HepG2 (cell line): ENCODE measurements around the gene TTC8. TPM values are rescaled to one million over a fixed set of nuclear protein-coding genes. Genes with fewer than 3 reads are reported as not detected.

Experiments
- ATAC-seq: fragments of 200-7000 bp; cut with Tn5 transposase; 3 replicates; pipeline ENCODE4 v1.9.1; 2020; ENCODE audit warnings: mild to moderate bottlenecking, moderate library complexity
- BruUV-seq: library from RNA; stranded (reverse); fragments of 400-500 nt; replicated peaks from 2 replicates; lab custom pipeline; 2021; lab: Mats Ljungman, UMichigan
- CTCF ChIA-PET: fragments of 300-600 bp; formaldehyde crosslinking; extraction: SDS; loops from one replicate; lab custom pipeline; 2021; ENCODE audit warnings: low total read pairs, inconsistent platforms, low intra/inter-chr PET ratio; lab: Yijun Ruan, JAX
- POLR2A ChIA-PET: fragments of 350-600 bp; sonication (Branson Sonifier 250); formaldehyde crosslinking; loops from one replicate; lab custom pipeline; 2020; ENCODE audit warnings: antibody characterized with exemption, inconsistent platforms; lab: Yijun Ruan, JAX
- DNase-seq: peaks from one replicate; pipeline ENCODE4 v3.0.0-alpha.2; 2015; ENCODE audit warnings: low spot score
- FAIRE-seq: peaks from 3 replicates; lab custom pipeline; 2011; peaks lifted over from hg19 to GRCh38; lab: Jason Lieb, UNC
- H2AFZ ChIP-seq: one replicate; pipeline ENCODE4 v1.6.1; 2011; ENCODE audit warnings: low read length, inconsistent platforms
- H3K27ac ChIP-seq: fragments of 300-600 bp; 3 replicates; pipeline ENCODE4 v1.8.0; 2011; ENCODE audit warnings: mixed run types, mild to moderate bottlenecking, mixed read lengths, low read length, inconsistent platforms; ENCODE audit not compliant: insufficient read depth; ENCODE audit errors: extremely low read length
- H3K27me3 ChIP-seq, 2 experiments: fragments of 200-600 bp in 1 of 2; 2 replicates in 1 of 2; 3 replicates in 1 of 2; pipeline versions ENCODE4 v1.6.0 to v1.8.0; 2011; ENCODE audit warnings: low read length in 2 of 2, mild to moderate bottlenecking in 2 of 2, moderate library complexity in 2 of 2, inconsistent platforms in 1 of 2; ENCODE audit not compliant: insufficient read depth in 2 of 2, control insufficient read depth in 1 of 2
- H3K36me3 ChIP-seq, 2 experiments: fragments of 200-600 bp in 1 of 2; replicated peaks in 1 of 2; 2 replicates in 1 of 2; 3 replicates in 1 of 2; pipeline versions ENCODE4 v1.5.1 to v1.8.0; 2011; ENCODE audit warnings: low read length in 2 of 2, inconsistent platforms in 1 of 2; ENCODE audit not compliant: insufficient read depth in 2 of 2, control insufficient read depth in 1 of 2
- H3K4me1 ChIP-seq: 2 replicates; pipeline ENCODE4 v1.5.1; 2012; ENCODE audit warnings: low read length, inconsistent platforms; ENCODE audit not compliant: insufficient read depth
- H3K4me2 ChIP-seq: 2 replicates; pipeline ENCODE4 v1.6.0; 2011; ENCODE audit warnings: low read depth, low read length, inconsistent platforms
- H3K4me3 ChIP-seq, 3 experiments: fragments of 200-600 bp in 1 of 3; sonication (generic), shearing (Covaris generic) in 1 of 3; replicated peaks in 1 of 3; 2 replicates each; pipeline ENCODE4 v1.5.1; 2011 to 2016; ENCODE audit warnings: low read length in 3 of 3, inconsistent platforms in 2 of 3, low read depth in 2 of 3, mild to moderate bottlenecking in 2 of 3, control low read depth in 1 of 3, mixed read lengths in 1 of 3; ENCODE audit not compliant: insufficient read depth in 1 of 3
- H3K79me2 ChIP-seq: one replicate; pipeline ENCODE4 v1.6.1; 2011; ENCODE audit warnings: low read length, inconsistent platforms; ENCODE audit not compliant: insufficient read depth
- H3K9ac ChIP-seq: 2 replicates; pipeline ENCODE4 v1.6.0; 2011; ENCODE audit warnings: mild to moderate bottlenecking, low read depth, low read length, inconsistent platforms; ENCODE audit not compliant: insufficient read depth
- H3K9me3 ChIP-seq: 2 replicates; pipeline ENCODE4 v1.5.1; 2012; ENCODE audit warnings: mild to moderate bottlenecking, low read length
- H4K20me1 ChIP-seq: 2 replicates; pipeline ENCODE4 v1.6.0; 2011; ENCODE audit warnings: inconsistent platforms, mild to moderate bottlenecking, low read length, moderate library complexity; ENCODE audit not compliant: insufficient read depth
- ARNTL ChIP-seq: sonication (generic); formaldehyde crosslinking; IDR thresholded peaks from 2 replicates; pipeline ENCODE4 v1.4.0; 2020; ENCODE audit warnings: mild to moderate bottlenecking, missing genetic modification reagents
- CCAR2 ChIP-seq: fragments of 200-400 bp; formaldehyde crosslinking; optimal IDR thresholded peaks from 2 replicates; pipeline ENCODE3; 2018; ENCODE audit warnings: low read depth, mild to moderate bottlenecking, low read length, moderate library complexity
- IKZF1 ChIP-seq: fragments of 450-650 bp; IDR thresholded peaks from 2 replicates; pipeline ENCODE4 v1.7.1; 2016
- RERE ChIP-seq: IDR thresholded peaks from 2 replicates; pipeline ENCODE4 v1.6.1; 2016; ENCODE audit warnings: low read depth, missing genetic modification reagents, missing compliant biosample characterization
- TFE3 ChIP-seq: IDR thresholded peaks from 2 replicates; pipeline ENCODE4 v1.6.1; 2016
- ZFP82 ChIP-seq: sonication (generic); formaldehyde crosslinking; IDR thresholded peaks from 2 replicates; pipeline ENCODE4 v1.5.1; 2020; ENCODE audit warnings: mild to moderate bottlenecking, missing genetic modification reagents, borderline replicate concordance
- ZNF33A ChIP-seq: sonication (generic); formaldehyde crosslinking; IDR thresholded peaks from 2 replicates; pipeline ENCODE4 v1.5.1; 2020; ENCODE audit warnings: missing genetic modification reagents, mild to moderate bottlenecking, moderate library complexity, borderline replicate concordance
- ZNF703 ChIP-seq: sonication (generic); formaldehyde crosslinking; IDR thresholded peaks from 2 replicates; pipeline ENCODE4 v1.5.1; 2020; ENCODE audit warnings: missing genetic modification reagents, mild to moderate bottlenecking, moderate library complexity, borderline replicate concordance
- ZXDC ChIP-seq: sonication (generic); formaldehyde crosslinking; IDR thresholded peaks from 2 replicates; pipeline ENCODE4 v1.5.0; 2020; ENCODE audit warnings: mild to moderate bottlenecking, missing genetic modification reagents
- ZZZ3 ChIP-seq: sonication (generic); formaldehyde crosslinking; IDR thresholded peaks from 2 replicates; pipeline ENCODE4 v1.4.0; 2020; ENCODE audit warnings: missing genetic modification reagents, mild to moderate bottlenecking, borderline replicate concordance
- WGBS: methylation state at CpG from one replicate; pipeline ENCODE4 v1.1.6; 2017; ENCODE audit warnings: low lambda C conversion rate; 5-methylcytosine and 5-hydroxymethylcytosine counted together
- in situ Hi-C: cut with HindIII; loops from 2 replicates; pipeline ENCODE4 v1.10.0; 2017; ENCODE audit warnings: low pct_unique_long_range_greater_than_20kb; ENCODE audit not compliant: extremely low pct_ligation_motif_present
- intact Hi-C: fragments of 100-400 bp; cut with micrococcal nuclease; formaldehyde crosslinking; loops from one replicate; pipeline ENCODE4 v1.10.0; 2022; ENCODE audit not compliant: unreplicated experiment
- polyA plus RNA-seq, 8 experiments: library from polyadenylated mRNA; depleted of rRNA in 3 of 8; stranded (reverse) in 7 of 8; unstranded in 1 of 8; fragments of >200 nt; fragmentation: Illumina TruSeq in 4 of 8; extraction: Trizol in 4 of 8; gene quantifications; 2 replicates each; pipeline versions ENCODE4 v1.2.1 to v1.2.3, GENCODE V29; 2011 to 2016; ENCODE audit warnings: low read depth in 4 of 8, missing spikeins in 1 of 8, mixed read lengths in 1 of 8; ENCODE audit not compliant: insufficient read depth in 1 of 8
- total RNA-seq, 5 experiments: library from RNA; depleted of rRNA; stranded (reverse); fragments of >200 nt; fragmentation: Illumina TruSeq; extraction: Trizol; gene quantifications; 2 replicates each; pipeline ENCODE4 v1.2.3, GENCODE V29; 2016; ENCODE audit warnings: low read depth in 1 of 5

Gene TTC8
- total and polyA plus RNA-seq, 2 of the 13 experiments (the other 11 are each of a cell fraction or from before 2014, with no cell fraction given) = 13.8 to 15.2 TPM

GRCh38 chr14:88919502-88919901 is 95.1 kb downstream of the TTC8 start:
- intact Hi-C loops = no loop called here
- no peak for FAIRE-seq

More at GRCh38 chr14:88919502-88919901, 95.1 kb downstream of the TTC8 start:
- H3K27ac ChIP-seq = no peak overlapping the region
- ATAC-seq = no peak
- H4K20me1 ChIP-seq = no peaks in the 10 kb centered on the region
- H2AFZ ChIP-seq = no peak overlapping the region
- no peak overlapping the region for H3K4me3 ChIP-seq
- CTCF ChIA-PET = no interaction called here
- 2% methylated on average over 3 of the region's 3 CpGs for WGBS
- in situ Hi-C loops = no loop called here
- no TSS peak for BruUV-seq
- H3K9ac ChIP-seq = no peak overlapping the region
- no peak for TF ChIP-seq ZNF33A (CRISPR knock-in tag)
- TF ChIP-seq RERE (CRISPR knock-in tag) = no peak
- TF ChIP-seq ZZZ3 (CRISPR knock-in tag) = no peak
- TF ChIP-seq ARNTL (CRISPR knock-in tag) = no peak
- no peak for TF ChIP-seq IKZF1
- no peak for TF ChIP-seq CCAR2
- TF ChIP-seq ZXDC = no peak
- no peak for TF ChIP-seq ZNF703
- TF ChIP-seq TFE3 (CRISPR knock-in tag) = no peak
- no peak for TF ChIP-seq ZFP82 (CRISPR knock-in tag)
- no peaks in the 10 kb centered on the region for H3K4me1 ChIP-seq
- H3K9me3 ChIP-seq = no peaks in the 10 kb centered on the region
- peaks cover 0 to 7% of the 10 kb centered on the region in 2 experiments; a peak in 3 of 5 replicates for H3K27me3 ChIP-seq
- no peak for DNase-seq
- no peaks in the 10 kb centered on the region for H3K79me2 ChIP-seq
- H3K36me3 ChIP-seq = no peaks in the 10 kb centered on the region
- H3K4me2 ChIP-seq = no peak overlapping the region
- POLR2A ChIA-PET = no interaction called here
